GM12878 (cell line): Measurements from ENCODE around the gene PLA2G6. TPM values are rescaled to one million over a fixed set of nuclear protein-coding genes. Genes with fewer than 3 reads are reported as not detected.

Source experiments
- NBN ChIP-seq: fragments of 450-650 bp; IDR thresholded peaks from 2 replicates; pipeline ENCODE4 v1.6.1; 2016
- SKIL ChIP-seq: fragments of 450-650 bp; IDR thresholded peaks from 2 replicates; pipeline ENCODE4 v1.6.1; 2017; ENCODE audit warnings: mild to moderate bottlenecking, low read depth, inconsistent platforms; ENCODE audit not compliant: poor library complexity, severe bottlenecking
- STAT1 ChIP-seq: fragments of 450-650 bp; conservative IDR thresholded peaks from 2 replicates; pipeline ENCODE4 v1.6.1; 2014; ENCODE audit warnings: antibody characterized with exemption, mild to moderate bottlenecking
- polyA plus RNA-seq, 11 experiments: library from polyadenylated mRNA; depleted of rRNA in 4 of 11; unstranded in 6 of 11; stranded (reverse) in 5 of 11; fragments of >200 nt; fragmentation: Nextera tagmentation in 4 of 11; fragmentation: Illumina TruSeq in 1 of 11; extraction: Ambion mirVana in 4 of 11; extraction: Trizol in 1 of 11; gene quantifications; 1 replicate in 1 of 11; 2 replicates in 10 of 11; pipeline versions ENCODE4 v1.2.1 to v1.2.3, GENCODE V29; 2011 to 2016; ENCODE audit warnings: inconsistent platforms in 2 of 11, missing spikeins in 2 of 11, low read depth in 1 of 11
- total RNA-seq, 4 experiments: library from RNA; depleted of rRNA in 3 of 4; stranded (reverse); fragments of >200 nt in 3 of 4; fragmentation: Illumina TruSeq in 1 of 4; extraction: Trizol in 1 of 4; gene quantifications; 2 replicates each; pipeline versions ENCODE4 v1.2.1 to v1.2.3, GENCODE V29; 2013 to 2021
- TF ChIP-seq, protein P1 (sequence below): fragments of 450-650 bp; IDR thresholded peaks from 2 replicates; pipeline ENCODE4 v1.6.1; 2017; ENCODE audit warnings: mild to moderate bottlenecking, moderate library complexity
- TF ChIP-seq, protein P2 (sequence below): fragments of 450-650 bp; IDR thresholded peaks from 2 replicates; pipeline ENCODE4 v1.6.1; 2016; ENCODE audit warnings: mild to moderate bottlenecking
- TF ChIP-seq, protein P3 (sequence below): IDR thresholded peaks from 2 replicates; pipeline ENCODE4 v1.6.1; 2012; ENCODE audit warnings: low read depth, low read length, improper control_type of control experiment

PLA2G6 gene
- total and polyA plus RNA-seq, 10 of the 15 experiments (the other 5 are each of a cell fraction or from before 2014, with no cell fraction given), result 0.15 to 42.2 (median 15.8) TPM

DNA sequence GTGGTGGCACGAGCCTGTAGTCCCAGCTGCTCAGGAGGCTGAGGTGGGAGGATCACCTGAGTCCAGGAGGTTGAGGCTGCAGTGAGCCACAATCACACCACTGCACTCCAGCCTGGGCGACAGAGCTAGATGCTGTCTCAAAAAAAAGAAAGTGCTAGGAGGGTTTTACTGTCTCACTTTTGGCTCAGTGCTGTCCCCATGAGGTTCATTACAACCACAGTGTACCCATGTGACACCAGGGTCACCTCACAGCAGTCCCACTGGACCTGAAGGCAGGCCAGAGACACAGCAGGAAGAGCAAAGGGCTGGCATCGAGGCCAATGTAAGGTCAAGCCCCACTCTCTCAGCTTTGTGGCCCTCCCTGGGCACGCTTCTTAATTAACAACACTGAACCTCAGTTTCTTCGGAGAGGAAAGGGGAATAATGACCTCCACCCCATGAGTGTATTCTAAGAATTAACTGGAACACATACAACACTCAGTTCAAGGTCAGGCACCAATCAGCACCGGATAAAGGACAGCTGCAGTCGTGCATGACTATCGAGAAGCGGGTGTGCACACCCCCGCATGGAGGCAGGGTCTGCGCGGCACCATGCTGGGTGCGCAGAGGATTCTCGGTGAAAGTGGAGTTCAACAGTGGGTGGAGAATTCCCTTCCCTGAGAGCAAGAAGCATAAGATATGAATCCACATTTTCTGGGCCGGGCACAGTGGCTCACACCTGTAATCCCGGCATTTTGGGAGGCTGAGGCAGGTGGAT lies 40.2 kb downstream of the PLA2G6 start (continued):
- TF ChIP-seq, protein P1, sequence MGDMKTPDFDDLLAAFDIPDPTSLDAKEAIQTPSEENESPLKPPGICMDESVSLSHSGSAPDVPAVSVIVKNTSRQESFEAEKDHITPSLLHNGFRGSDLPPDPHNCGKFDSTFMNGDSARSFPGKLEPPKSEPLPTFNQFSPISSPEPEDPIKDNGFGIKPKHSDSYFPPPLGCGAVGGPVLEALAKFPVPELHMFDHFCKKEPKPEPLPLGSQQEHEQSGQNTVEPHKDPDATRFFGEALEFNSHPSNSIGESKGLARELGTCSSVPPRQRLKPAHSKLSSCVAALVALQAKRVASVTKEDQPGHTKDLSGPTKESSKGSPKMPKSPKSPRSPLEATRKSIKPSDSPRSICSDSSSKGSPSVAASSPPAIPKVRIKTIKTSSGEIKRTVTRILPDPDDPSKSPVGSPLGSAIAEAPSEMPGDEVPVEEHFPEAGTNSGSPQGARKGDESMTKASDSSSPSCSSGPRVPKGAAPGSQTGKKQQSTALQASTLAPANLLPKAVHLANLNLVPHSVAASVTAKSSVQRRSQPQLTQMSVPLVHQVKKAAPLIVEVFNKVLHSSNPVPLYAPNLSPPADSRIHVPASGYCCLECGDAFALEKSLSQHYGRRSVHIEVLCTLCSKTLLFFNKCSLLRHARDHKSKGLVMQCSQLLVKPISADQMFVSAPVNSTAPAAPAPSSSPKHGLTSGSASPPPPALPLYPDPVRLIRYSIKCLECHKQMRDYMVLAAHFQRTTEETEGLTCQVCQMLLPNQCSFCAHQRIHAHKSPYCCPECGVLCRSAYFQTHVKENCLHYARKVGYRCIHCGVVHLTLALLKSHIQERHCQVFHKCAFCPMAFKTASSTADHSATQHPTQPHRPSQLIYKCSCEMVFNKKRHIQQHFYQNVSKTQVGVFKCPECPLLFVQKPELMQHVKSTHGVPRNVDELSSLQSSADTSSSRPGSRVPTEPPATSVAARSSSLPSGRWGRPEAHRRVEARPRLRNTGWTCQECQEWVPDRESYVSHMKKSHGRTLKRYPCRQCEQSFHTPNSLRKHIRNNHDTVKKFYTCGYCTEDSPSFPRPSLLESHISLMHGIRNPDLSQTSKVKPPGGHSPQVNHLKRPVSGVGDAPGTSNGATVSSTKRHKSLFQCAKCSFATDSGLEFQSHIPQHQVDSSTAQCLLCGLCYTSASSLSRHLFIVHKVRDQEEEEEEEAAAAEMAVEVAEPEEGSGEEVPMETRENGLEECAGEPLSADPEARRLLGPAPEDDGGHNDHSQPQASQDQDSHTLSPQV, result no peak
- no peak for TF ChIP-seq SKIL
- TF ChIP-seq STAT1, result no peak
- TF ChIP-seq, protein P2, sequence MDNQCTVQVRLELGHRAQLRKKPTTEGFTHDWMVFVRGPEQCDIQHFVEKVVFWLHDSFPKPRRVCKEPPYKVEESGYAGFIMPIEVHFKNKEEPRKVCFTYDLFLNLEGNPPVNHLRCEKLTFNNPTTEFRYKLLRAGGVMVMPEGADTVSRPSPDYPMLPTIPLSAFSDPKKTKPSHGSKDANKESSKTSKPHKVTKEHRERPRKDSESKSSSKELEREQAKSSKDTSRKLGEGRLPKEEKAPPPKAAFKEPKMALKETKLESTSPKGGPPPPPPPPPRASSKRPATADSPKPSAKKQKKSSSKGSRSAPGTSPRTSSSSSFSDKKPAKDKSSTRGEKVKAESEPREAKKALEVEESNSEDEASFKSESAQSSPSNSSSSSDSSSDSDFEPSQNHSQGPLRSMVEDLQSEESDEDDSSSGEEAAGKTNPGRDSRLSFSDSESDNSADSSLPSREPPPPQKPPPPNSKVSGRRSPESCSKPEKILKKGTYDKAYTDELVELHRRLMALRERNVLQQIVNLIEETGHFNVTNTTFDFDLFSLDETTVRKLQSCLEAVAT, result no peak
- no peak for TF ChIP-seq NBN
- TF ChIP-seq, protein P3, sequence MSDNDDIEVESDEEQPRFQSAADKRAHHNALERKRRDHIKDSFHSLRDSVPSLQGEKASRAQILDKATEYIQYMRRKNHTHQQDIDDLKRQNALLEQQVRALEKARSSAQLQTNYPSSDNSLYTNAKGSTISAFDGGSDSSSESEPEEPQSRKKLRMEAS, result no peak
